ENCODE results near the gene SLFN11.
"Not testable (repeated sequence)": the region's sequence is repeated elsewhere in the genome, so short reads cannot be mapped to it uniquely, and the experiment has no call there.

SLFN11 gene, protein sequence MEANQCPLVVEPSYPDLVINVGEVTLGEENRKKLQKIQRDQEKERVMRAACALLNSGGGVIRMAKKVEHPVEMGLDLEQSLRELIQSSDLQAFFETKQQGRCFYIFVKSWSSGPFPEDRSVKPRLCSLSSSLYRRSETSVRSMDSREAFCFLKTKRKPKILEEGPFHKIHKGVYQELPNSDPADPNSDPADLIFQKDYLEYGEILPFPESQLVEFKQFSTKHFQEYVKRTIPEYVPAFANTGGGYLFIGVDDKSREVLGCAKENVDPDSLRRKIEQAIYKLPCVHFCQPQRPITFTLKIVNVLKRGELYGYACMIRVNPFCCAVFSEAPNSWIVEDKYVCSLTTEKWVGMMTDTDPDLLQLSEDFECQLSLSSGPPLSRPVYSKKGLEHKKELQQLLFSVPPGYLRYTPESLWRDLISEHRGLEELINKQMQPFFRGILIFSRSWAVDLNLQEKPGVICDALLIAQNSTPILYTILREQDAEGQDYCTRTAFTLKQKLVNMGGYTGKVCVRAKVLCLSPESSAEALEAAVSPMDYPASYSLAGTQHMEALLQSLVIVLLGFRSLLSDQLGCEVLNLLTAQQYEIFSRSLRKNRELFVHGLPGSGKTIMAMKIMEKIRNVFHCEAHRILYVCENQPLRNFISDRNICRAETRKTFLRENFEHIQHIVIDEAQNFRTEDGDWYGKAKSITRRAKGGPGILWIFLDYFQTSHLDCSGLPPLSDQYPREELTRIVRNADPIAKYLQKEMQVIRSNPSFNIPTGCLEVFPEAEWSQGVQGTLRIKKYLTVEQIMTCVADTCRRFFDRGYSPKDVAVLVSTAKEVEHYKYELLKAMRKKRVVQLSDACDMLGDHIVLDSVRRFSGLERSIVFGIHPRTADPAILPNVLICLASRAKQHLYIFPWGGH

DNA sequence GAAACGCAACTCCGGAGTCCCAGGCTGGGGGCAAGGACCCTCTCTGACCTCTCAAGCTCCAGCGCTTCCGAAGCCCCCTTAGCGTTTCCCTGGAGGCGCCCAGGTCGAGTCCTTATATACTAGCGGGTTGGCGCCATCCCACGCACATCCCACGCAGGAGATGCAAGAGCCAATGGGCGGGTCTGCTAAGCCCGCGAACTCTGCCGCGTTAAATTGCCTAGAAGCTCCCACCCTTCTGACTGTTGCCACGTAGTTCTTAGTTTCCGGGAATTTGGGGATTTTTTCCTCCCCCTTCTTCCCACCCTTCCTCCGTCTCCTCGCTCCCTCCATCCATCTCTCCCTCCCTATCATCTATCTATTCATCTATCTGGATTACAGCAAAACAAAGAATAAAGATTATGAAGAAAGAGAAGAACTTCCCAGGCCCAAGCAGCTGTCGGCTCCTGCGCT is at the start of gene SLFN11:
Gene SLFN11 (minus strand): TSS at position 88 of the 450 bp plus-strand sequence. CDS start 9,814 bp downstream, outside the sequence.
- no peak for DNase-seq

DNA sequence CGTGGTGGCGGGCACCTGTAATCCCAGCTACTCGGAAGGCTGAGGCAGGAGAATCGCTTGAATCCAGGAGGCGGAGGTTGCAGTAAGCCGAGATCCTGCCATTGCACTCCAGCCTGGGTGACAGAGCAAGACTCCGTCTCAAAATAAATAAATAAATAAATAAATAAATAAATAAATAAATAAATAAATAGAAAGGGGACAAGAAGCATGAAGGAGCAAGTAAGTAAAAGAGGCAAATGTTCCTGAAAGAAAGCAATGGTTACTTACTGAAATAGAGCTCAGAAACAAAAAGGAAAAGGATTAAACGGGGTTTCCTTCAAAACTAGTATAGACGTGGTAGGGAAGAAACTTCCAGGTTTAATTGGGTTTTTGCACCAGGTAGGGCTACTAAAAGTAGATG is 47.6 kb upstream of the SLFN11 start:
- not testable (repeated sequence) for DNase-seq

DNA sequence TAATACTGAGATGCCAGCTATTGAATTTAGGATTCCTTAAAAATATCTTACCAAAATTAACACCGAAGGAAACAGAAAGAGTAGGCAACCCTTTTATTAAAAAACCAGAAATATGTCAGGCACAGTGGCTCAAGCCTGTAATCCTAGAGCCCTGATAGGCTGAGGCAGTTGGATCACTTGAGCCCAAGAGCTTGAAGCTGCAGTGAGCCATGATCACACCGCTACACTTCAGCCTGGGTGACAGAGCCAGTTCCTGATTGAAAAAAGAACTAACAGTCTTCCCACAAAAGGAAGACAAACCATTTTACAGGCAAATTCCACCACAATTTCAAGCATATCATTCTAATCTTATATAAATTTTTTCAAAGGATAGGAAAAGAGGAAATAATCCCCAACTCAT is 43.2 kb upstream of the SLFN11 start:
- DNase-seq, result no peak

DNA sequence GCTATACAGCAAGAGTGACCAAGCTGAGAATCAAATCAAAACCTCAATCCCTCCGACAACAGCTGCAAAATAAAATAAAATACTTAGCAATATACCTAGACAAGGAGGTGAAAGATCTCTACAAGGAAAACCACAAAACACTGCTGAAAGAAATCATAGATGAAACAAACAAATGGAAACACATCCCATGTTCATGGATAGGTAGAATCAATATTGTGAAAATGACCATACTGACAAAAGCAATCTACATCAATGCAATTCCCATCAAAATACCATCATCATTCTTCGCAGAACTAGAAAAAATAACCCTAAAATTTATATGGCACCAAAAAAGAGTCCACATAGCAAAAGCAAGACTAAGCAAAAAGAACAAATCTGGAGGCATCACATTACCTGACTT is 41.3 kb upstream of the SLFN11 start:
- DNase-seq, result not testable (repeated sequence)

DNA sequence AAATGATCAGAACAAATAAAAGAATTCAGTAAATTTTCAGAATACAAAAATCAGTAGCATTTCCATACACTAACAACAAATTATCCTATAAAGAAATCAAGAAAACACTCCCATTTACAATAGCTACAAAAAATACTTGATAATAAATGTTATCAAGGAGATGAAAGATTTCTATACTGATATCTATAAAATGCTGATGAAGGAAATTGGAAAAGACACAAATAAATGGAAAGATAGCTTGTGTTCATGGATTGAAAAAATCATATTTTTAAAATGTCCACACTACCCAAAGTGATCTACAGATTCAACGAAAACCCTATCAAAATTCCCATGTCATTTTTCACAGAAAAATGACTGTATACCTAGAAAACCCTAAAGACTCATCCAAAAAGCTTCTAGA is 40.8 kb upstream of the SLFN11 start:
- DNase-seq, result no peak

DNA sequence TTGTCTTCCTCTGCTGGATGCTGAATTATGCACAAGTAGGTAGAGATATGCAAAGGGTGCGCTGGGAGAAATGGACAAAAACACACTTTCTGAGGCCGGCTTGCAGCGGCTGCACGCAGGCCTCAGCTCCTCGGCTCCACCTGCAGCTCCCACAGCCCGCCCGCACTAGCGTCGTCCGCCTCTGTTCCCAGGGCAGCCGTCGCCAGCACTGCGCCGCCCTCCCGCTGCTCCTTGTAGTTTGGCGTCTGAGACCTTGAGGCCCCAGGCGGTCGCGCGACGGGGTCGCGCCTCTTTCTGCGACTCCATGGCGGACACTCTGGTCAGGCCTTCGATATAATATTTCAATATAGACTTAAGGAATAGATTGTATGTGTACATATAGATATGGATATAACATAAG is 34.1 kb upstream of the SLFN11 start:
- no peak for DNase-seq

DNA sequence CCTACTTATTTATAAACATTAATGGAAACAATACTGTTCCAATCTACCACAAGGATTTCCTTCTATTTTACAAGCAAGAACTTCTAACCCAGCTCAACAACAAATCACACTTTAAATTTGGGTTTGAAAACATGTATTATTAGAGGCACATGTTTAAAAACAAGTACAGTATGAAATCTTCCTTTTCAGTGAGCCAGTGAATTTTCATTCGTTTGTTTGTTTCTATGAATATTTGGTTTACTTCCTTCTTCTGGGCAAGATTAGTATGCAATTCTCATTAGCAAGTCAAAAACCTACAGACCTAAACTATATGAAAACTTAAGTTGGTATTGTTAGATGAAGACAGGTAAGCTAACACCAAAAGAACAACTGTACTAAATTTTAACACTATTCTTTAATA is 33.1 kb upstream of the SLFN11 start:
- DNase-seq, result no peak

DNA sequence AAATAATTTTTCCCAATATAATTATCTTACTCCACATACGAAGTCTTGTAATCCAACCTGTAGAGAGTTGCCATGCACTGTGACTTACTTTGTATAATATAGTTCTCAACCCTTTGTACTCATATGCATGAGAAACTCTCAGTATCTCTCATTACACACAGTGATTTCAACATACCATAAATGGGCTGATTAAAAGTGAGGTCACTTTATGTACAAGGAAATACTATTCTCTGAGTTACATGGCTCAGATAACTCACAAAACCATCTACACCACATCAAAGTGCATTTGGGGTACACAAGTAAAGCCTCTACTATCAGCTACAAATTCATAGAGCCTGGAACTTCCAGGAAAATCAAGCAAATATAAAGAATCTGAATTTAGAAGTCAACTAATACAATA is 30.9 kb upstream of the SLFN11 start:
- no peak for DNase-seq

DNA sequence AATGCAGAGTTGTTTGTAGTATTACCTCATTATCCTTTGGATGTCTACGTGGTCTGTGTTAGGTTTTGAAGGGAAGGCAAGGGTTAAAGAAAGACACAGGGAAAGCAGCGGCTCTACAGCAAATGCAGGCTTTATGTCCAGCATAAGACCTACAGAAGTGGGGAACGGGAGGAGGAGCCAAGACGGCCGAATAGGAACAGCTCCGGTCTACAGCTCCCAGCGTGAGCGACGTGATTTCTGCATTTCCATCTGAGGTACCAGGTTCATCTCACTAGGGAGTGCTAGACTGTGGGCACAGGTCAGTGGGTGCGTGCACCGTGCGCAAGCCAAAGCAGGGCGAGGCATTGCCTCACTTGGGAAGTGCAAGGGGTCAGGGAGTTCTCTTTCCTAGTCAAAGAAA is 20.4 kb upstream of the SLFN11 start:
- not testable (repeated sequence) for DNase-seq

DNA sequence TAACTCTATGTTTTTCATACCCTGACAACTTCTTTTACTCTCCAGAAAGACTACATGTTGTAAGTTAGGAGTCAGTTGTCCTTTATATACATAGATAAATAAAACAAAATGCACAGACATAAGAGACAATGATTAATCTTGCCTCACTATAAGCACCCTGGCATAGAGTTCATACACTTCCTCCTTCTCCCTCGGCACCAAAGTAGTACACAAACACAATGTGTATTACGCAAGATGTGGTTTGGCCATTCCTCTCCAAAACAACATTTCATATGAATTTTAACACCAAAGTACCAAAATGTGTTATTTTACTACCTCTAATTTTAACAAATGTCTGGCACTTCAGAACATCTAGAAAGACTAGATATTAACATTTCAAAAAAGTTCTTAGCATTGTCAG is 17.2 kb upstream of the SLFN11 start:
- DNase-seq, result no peak

DNA sequence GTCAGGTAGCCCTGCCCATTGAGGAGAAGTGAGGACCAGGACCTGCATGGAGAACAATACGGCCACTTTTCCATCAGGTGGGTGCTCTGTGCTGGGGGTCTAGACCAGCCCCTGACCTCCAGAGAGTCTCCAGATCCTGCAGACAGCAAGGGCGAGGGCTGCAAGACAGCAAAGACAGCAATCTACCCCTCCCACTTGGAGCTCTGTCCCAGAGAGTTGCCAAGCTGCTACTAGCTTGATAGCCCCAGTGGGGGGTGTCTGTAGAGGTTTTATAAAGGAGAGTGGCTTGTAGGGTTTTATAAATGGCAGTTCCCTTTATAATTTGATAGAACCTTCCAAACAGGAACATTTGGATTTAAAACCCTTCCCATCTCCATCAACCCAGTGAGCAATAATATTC is 16.7 kb upstream of the SLFN11 start:
- DNase-seq, result no peak

DNA sequence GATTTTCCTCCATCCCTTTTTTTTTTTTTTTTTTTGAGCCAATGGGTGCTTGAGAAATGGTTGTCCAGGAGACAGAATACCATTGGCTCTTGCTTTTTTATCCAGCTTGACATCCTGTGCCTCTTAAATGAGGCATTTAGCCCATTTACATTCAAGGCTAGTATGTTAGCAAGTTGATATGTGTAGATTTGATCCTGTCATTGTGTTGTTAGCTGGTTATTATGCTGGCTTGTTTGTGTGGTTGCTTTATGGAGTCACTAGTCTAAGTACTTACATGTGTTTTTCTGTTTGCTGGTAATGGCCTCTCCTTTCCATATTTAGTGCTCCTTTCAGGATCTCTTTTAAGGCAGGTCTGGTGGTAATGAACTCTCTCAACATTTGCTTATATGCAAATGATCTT is 14.1 kb upstream of the SLFN11 start:
- no peak for DNase-seq

DNA sequence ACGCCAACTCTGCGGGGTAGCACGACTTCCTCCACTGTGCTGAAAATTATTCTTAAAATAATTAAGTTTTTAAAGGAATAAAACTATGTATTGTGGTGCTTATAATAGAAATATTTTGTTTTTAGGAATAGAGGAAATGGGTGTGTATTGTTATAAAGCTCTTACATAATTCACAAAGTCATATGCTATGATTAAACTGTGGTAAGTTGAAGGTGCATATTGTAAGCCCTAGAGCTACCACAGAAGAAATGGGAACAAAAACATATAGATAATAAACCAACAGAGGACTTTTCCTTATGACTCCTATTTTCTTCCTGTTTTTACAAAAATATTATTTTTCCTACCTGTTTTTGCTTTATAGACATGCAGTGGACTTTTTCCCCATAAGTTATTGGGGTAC is 4.3 kb upstream of the SLFN11 start:
- no peak for DNase-seq

DNA sequence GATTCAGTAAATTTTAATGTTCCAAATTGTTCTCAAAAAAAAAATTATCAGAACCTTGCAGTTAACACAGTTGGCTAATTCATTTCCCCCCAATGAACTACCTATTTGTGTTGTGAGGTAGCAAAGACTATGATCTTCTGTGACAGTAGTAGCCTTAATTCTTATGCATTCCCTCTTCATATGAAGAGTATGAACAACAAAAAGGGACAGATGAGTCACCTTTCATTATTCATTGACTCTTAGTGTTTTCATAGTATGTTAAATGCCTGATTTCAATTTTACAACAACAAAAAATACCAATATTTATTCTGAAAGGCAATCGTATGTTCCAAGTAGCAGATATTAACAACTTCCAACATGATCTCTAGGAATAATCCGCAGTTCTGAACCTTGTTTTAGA is 3.6 kb upstream of the SLFN11 start:
- no peak for DNase-seq

DNA sequence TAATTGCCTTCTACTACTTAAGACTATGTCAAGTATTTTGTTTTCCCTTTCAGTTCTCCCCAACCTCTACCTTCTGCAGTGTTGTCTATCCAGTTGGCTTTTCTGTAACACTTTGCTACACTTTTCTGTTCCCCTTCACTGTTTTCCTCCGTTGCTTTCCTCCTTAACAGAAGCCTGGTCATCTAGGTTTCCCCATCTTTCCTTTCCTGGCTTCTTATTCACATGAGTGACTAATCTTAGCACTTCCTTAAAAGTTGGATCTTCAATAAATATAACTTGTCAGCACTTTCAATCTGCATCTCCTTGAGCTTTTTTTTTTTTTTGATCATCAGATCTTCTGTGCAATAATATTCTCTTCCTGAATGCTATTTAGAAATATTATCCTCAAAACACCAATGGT is 2.8 kb upstream of the SLFN11 start:
- DNase-seq, result no peak

DNA sequence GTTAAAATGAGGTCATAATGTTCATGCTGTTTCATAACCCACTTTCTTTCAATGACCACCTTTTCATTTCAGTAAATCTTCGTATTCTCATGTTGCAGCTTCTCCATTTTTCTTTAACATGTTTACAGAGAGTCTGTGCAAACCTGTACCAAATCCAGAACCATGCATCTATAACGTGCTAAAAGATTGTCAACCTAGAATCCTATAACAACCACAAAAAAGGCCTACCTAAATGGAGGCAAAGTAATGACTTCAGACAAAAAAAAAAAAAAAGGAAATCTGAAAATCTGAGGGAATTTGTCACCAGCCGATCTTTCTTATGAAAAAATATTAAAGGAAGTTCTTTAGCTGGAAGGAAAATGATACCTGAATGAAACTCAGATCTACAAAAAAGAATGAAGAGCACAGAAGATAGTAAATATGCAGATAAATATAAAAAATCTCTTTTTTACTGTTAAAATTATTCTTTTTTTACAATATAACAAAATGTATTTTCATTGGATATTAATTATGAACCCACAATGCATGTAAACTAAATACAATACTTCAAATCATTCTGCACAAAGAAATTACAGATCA is 1.4 kb upstream of the SLFN11 start:
- DNase-seq, result no peak

DNA sequence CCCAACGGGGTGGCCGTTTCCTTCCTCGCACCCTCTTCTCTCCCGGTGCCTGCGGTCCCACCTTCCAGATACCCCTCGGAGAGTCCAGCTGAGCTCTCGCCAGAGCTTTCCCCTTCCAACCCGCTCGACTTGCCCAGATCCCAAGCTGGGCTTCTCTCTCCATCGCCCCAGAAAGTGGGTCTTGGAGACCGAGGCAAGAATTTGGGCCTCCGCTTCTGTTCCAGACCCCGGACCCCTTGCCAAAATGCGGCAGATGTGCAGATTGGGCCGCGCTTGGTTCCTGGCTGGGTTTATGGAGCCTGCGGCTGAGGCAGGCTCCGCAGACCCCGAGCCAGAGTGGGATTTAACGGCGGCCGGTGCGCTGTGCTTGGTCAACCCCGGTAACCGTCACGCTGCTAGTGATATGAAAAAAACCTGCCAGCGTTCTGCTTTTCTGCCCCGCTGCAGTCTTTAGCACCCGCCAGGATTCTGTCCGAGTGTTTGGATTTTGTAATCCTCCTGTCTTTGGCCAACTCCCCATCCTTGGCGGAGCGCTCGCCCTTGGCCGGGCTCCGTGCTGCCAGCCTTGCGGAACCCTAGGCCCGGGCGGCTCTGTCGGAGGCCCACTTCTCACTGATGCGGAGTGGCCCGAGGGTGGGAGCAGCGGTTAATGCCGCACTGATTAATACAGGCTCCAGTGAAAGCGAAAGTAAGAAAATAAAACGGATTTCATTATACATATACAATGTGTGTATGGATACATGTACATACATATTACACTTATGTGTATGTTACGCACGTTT is 754 bp upstream of the SLFN11 start:
- DNase-seq, result no peak

DNA sequence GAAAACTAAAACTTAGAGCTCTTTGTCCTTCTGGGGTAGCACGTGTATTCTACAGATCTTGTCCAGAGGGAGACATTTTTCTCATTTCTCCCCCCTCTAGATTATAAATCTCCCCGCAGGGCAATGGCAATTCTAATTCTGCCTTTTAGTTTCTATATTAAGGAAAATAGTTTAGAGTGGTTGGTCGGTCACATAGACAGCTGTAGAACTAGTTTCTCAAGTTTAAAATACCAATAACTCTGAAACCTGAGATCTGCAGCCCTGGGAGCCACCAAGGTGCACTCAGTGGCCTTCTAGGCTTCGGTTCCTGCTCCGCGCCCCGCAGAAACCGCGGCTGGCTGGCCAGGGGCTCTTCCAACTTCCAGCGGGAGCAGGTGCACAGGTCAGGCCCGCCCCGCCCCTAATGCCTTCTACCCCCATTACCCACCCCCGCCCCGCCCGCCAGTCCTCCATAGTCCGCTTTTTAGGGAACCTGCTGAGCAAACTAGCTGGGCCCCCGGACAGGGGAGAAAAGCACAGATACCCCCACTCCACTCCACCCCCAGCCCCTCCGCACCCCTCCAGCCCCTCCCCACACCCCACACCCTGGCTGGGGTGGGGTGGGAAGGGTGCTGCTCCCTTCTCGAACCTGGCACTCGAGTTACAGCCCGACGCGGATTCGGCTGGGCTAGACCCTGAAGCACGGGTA is 431 bp downstream of the SLFN11 start:
- DNase-seq, result no peak

DNA sequence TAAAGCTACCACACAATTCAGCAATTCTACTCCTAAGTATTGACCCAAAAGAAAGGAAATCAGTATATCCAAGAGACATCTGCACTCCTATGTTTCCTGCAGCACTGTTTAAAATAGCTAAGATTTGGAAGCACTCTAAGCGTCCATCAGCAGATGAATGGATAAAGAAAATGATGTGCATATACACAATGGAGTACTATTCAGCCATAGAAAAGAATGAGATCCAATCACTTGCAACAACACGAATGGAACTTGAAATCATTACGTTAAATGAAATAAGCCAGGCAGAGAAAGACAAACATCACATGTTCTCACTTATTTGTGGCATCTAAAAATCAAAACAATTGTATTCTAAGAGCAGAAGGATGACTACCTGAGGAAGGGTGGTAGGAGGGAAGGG is 1.5 kb downstream of the SLFN11 start:
- DNase-seq, result no peak

DNA sequence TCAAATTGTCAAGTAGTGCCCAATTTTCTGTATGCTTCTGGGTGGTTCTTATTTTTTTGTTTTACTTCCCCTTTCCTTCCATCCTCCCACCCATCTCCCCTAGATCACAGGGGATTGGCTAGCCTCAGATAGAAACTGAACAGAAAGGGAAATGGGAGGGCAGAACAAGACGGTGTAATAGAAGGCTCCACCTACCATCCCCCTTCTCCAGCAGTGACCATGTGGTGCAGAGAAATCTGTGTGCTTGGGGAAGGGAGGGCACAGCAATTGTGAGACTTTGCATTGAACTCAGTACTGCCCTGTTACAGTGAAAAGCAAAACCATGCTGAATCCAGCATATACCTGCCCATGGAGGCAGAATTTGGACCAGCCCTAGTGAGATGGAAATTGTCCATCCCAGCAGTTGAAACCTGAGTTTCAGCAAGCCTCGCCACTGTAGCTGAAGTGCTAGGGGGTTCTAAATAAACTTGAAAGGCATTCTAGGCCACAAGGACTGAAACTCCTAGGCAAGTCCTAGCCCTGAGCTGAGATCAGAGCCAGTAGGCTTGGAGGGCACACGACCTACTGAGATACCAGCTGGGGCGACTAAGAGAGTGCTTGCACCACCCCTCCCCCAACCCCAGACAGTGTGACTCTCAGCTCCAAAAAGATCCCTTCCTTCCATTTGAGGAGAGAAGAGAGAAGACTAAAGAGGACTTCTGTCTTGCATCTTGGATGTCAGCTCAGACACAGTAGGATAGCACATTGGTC is 5.2 kb downstream of the SLFN11 start:
- no peak for DNase-seq

DNA sequence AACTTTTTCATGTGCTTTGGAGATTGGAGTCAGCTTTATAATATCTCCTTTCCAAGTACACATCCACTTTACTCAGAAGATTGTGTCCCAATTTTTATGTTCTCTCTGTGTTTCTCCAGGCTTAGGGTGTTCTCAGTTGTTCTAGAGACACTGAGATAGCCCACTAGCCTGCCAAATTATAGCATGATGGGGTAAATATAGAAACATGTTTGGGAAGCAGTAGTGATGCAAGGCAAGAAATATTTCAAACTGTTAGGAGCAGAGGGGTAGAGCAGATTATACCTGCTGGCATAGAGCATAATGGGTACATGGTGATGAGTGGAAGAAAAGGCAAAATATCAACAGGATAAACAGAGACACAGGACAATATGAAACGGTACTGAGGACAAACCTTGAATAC is 12.4 kb downstream of the SLFN11 start:
- DNase-seq, result no peak

DNA sequence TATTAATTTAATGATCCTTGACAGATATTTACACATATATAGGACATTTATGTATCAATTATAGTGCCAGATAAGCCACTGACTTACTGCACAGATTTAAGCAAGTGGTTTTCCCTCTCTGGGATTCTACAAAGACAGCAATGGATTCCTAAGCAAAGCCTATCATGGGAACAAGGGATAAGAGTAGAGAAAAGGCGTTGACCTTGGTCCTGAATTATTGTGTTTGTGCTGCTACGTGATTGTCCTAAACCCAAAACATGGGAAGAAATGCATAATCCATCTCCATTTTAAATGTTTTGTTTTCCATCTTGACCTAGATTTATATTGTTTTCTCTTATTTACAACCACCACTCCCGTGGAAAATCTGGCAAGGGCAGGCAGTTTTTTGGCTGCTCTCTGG is 14.0 kb downstream of the SLFN11 start:
- no peak for DNase-seq
